ENCODE results near the gene WDR73. TPM values are rescaled to one million over a fixed set of nuclear protein-coding genes. Genes with fewer than 3 reads are reported as not detected.

The WDR73 gene
- total RNA-seq, 1 experiment from 2014 or later, result 35.6 TPM

DNA sequence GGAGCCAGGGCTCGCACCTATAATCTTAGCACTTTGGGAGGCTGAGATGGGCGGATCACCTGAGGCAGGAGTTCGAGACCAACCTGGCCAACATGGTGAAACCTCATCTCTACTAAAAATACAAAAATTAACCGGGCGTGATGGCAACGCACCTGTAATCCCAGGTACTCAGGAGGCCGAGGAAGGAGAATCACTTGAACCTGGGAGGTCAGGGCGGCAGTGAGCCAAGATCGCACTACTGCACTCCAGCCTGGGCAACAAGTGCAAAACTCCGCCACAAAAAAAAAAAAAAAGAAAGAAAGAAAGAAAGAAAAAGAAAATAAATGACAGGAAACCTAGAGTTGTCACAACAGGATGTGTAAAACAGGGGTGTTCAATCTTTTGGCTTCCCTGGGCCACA, 6.9 kb upstream of the WDR73 start:
- Histone ChIP-seq H3K9ac (ENCODE audit: low read length) (no peak overlapping the region), H3K4me3 (replicated peaks in 1 of 2; ENCODE audit: low read depth in 1 of 2, low read length in 2 of 2) (no peak overlapping the region), H3K27ac (ENCODE audit: low read depth, low read length) (no peak overlapping the region), H3K36me3 (ENCODE audit: control insufficient read depth in 1 of 2, insufficient read depth in 2 of 2, low read length in 2 of 2) (peaks cover 2 to 6% of the 10 kb centered on the region in 2 experiments; a peak in 1 of 4 replicates), H3K9me2 (ENCODE audit: insufficient read depth) (no peaks in the 10 kb centered on the region), H3K27me3 (ENCODE audit: insufficient read depth, low read length) (no peaks in the 10 kb centered on the region), H3K9me3 (ENCODE audit: control insufficient read depth in 1 of 2, insufficient read depth in 1 of 2, low read depth in 1 of 2, low read length in 2 of 2) (no peaks in the 10 kb centered on the region), H3K79me2 (ENCODE audit: insufficient read depth, low read length) (no peaks in the 10 kb centered on the region), H3K4me2 (ENCODE audit: low read length) (no peak overlapping the region), H3K4me1 (ENCODE audit: control insufficient read depth in 1 of 2, insufficient read depth in 2 of 2, low read length in 2 of 2) (peaks cover 10 to 21% of the 10 kb centered on the region in 2 experiments; a peak in 3 of 4 replicates), H4K20me1 (ENCODE audit: insufficient read depth) (no peaks in the 10 kb centered on the region), H2AFZ (ENCODE audit: low read depth, low read length, poor library complexity, severe bottlenecking) (no peak overlapping the region)
- RAD21 ChIA-PET (ENCODE audit: low non-redundant PET in 1 of 2, low total read pairs in 2 of 2, uncharacterized antibody in 2 of 2, unreplicated experiment in 2 of 2), result interaction anchor here in 1 of 2 experiments (0.7 kb wide), 1 partner anchor 52 kb away, joined by 3 read pairs; no protein-coding TSS in a partner anchor
- TF ChIP-seq, protein P1, sequence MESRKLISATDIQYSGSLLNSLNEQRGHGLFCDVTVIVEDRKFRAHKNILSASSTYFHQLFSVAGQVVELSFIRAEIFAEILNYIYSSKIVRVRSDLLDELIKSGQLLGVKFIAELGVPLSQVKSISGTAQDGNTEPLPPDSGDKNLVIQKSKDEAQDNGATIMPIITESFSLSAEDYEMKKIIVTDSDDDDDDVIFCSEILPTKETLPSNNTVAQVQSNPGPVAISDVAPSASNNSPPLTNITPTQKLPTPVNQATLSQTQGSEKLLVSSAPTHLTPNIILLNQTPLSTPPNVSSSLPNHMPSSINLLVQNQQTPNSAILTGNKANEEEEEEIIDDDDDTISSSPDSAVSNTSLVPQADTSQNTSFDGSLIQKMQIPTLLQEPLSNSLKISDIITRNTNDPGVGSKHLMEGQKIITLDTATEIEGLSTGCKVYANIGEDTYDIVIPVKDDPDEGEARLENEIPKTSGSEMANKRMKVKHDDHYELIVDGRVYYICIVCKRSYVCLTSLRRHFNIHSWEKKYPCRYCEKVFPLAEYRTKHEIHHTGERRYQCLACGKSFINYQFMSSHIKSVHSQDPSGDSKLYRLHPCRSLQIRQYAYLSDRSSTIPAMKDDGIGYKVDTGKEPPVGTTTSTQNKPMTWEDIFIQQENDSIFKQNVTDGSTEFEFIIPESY (IDR thresholded peaks at IDR 0.05; ENCODE audit: extremely low read depth, insufficient replicate concordance, low read length), result no peak
- TF ChIP-seq, protein P2, sequence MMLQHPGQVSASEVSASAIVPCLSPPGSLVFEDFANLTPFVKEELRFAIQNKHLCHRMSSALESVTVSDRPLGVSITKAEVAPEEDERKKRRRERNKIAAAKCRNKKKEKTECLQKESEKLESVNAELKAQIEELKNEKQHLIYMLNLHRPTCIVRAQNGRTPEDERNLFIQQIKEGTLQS (IDR thresholded peaks at IDR 0.05), result no peak
- TF ChIP-seq POLR2A (IDR thresholded peaks at IDR 0.05; ENCODE audit: borderline replicate concordance, extremely low read depth, insufficient read depth, insufficient read length), result no peak
- intact Hi-C loops (cut with micrococcal nuclease), result no loop called here
- DNase-seq (ENCODE audit: low read depth, low spot score) (no peak), ATAC-seq (no peak)
- BruUV-seq (replicated peaks), result no TSS peak
- POLR2A ChIA-PET, result no interaction called here
- CTCF ChIA-PET, result no interaction called here

DNA sequence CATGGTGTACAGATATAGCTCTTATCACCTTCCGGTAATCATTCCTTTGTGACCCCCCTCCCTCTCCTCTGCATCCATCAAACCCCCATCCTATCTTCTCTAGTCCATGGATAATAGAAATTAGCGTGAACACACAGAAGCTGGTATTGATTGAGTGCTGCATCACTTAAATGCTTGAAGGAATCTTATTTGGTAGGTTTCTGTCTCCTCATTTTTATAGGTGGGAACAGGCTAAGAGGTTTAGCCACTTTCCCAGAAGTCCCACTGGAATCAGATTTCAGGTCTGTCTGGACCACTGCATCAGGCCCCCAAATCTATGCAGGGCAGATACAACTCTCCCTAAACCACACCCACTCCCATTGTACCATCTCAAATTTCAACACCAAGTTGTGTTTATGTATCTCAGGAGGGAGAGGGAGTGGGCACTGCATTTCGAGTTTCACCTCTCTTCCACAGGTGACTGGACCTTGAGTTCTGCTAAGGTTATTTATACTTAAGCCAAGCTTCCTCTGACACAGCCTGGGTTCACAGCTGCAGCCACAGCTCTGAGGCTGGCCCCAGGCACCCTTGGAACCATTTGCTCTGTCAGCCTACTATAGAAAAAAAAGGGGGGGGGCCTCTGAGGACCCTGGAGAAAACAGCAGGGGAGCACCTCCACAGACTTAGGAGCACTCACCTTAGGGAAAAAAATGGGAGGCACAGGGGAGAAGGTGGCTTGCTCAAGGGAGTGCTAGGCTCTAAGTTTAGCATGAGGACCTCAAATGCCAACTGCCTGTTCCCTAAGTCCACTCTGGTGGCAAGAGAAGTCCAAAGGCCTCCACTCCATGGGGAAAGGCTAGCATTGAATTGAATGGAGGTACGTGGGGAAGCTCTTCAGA, 6.1 kb upstream of the WDR73 start:
- Histone ChIP-seq H3K4me2 (ENCODE audit: low read length) (no peak overlapping the region), H3K27me3 (ENCODE audit: insufficient read depth, low read length) (no peaks in the 10 kb centered on the region), H3K4me3 (replicated peaks in 1 of 2; ENCODE audit: low read depth in 1 of 2, low read length in 2 of 2) (no peak overlapping the region), H3K27ac (ENCODE audit: low read depth, low read length) (no peak overlapping the region), H3K9ac (ENCODE audit: low read length) (no peak overlapping the region), H3K9me3 (ENCODE audit: control insufficient read depth in 1 of 2, insufficient read depth in 1 of 2, low read depth in 1 of 2, low read length in 2 of 2) (no peaks in the 10 kb centered on the region), H3K79me2 (ENCODE audit: insufficient read depth, low read length) (no peaks in the 10 kb centered on the region), H4K20me1 (ENCODE audit: insufficient read depth) (no peaks in the 10 kb centered on the region), H3K4me1 (ENCODE audit: control insufficient read depth in 1 of 2, insufficient read depth in 2 of 2, low read length in 2 of 2) (peaks cover 11 to 22% of the 10 kb centered on the region in 2 experiments), H3K36me3 (ENCODE audit: control insufficient read depth in 1 of 2, insufficient read depth in 2 of 2, low read length in 2 of 2) (no peaks in the 10 kb centered on the region), H2AFZ (ENCODE audit: low read depth, low read length, poor library complexity, severe bottlenecking) (no peak overlapping the region), H3K9me2 (ENCODE audit: insufficient read depth) (no peaks in the 10 kb centered on the region)
- BruUV-seq (replicated peaks), result no TSS peak
- ChIA-PET RAD21 (ENCODE audit: low non-redundant PET in 1 of 2, low total read pairs in 2 of 2, uncharacterized antibody in 2 of 2, unreplicated experiment in 2 of 2) (no interaction called here), POLR2A (no interaction called here), CTCF (no interaction called here)
- intact Hi-C loops (cut with micrococcal nuclease), result loop anchor here (10.0 kb wide), 1 partner anchor 115 kb away; no protein-coding TSS in a partner anchor
- no peak for ATAC-seq
- DNase-seq (ENCODE audit: low read depth, low spot score), result no peak
- TF ChIP-seq POLR2A (IDR thresholded peaks at IDR 0.05; ENCODE audit: borderline replicate concordance, extremely low read depth, insufficient read depth, insufficient read length), result no peak
- TF ChIP-seq, protein P1 (IDR thresholded peaks at IDR 0.05; ENCODE audit: extremely low read depth, insufficient replicate concordance, low read length), result no peak
- no peak for TF ChIP-seq TCF7L2 (IDR thresholded peaks at IDR 0.05; ENCODE audit: borderline replicate concordance, extremely low read depth, insufficient read depth, insufficient read length)
- no peak for TF ChIP-seq ELF1 (IDR thresholded peaks at IDR 0.05; ENCODE audit: borderline replicate concordance, low read depth)
- TF ChIP-seq, protein P3, sequence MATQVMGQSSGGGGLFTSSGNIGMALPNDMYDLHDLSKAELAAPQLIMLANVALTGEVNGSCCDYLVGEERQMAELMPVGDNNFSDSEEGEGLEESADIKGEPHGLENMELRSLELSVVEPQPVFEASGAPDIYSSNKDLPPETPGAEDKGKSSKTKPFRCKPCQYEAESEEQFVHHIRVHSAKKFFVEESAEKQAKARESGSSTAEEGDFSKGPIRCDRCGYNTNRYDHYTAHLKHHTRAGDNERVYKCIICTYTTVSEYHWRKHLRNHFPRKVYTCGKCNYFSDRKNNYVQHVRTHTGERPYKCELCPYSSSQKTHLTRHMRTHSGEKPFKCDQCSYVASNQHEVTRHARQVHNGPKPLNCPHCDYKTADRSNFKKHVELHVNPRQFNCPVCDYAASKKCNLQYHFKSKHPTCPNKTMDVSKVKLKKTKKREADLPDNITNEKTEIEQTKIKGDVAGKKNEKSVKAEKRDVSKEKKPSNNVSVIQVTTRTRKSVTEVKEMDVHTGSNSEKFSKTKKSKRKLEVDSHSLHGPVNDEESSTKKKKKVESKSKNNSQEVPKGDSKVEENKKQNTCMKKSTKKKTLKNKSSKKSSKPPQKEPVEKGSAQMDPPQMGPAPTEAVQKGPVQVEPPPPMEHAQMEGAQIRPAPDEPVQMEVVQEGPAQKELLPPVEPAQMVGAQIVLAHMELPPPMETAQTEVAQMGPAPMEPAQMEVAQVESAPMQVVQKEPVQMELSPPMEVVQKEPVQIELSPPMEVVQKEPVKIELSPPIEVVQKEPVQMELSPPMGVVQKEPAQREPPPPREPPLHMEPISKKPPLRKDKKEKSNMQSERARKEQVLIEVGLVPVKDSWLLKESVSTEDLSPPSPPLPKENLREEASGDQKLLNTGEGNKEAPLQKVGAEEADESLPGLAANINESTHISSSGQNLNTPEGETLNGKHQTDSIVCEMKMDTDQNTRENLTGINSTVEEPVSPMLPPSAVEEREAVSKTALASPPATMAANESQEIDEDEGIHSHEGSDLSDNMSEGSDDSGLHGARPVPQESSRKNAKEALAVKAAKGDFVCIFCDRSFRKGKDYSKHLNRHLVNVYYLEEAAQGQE (IDR thresholded peaks at IDR 0.05; ENCODE audit: low read depth), result no peak
- TF ChIP-seq EZH2 (IDR thresholded peaks at IDR 0.05), result no peak
- TF ChIP-seq POLR2AphosphoS5 (IDR thresholded peaks at IDR 0.05; ENCODE audit: low read depth, low read length), result no peak
